ENCODE results near the gene PAPOLB. TPM values are rescaled to one million over a fixed set of nuclear protein-coding genes. Genes with fewer than 3 reads are reported as not detected.

The PAPOLB gene
- total and polyA plus RNA-seq, 2 of the 8 experiments (the other 6 are each of a cell fraction or from before 2014, with no cell fraction given) = 0.02 to 0.15 TPM

GRCh38 chr7:4808026-4808425 lies 53.8 kb downstream of the PAPOLB start:
- Histone ChIP-seq H2BK15ac (ENCODE audit: low read length) (no peak overlapping the region), H4K91ac (replicated peaks; ENCODE audit: insufficient read length, low read length) (no peak overlapping the region), H2BK12ac (ENCODE audit: low read depth, low read length) (no peak overlapping the region), H3K23me2 (ENCODE audit: low read depth, low read length) (no peaks in the 10 kb centered on the region), H3K4ac (replicated peaks; ENCODE audit: insufficient read length, low read depth, low read length) (no peak overlapping the region), H3K56ac (replicated peaks; ENCODE audit: insufficient read length, low read depth, low read length) (no peak overlapping the region), H2AFZ (ENCODE audit: low read length) (no peak overlapping the region), H3K9me3 (ENCODE audit: insufficient read depth in 2 of 2, low read depth in 1 of 2, low read length in 1 of 2) (no peaks in the 10 kb centered on the region), H3K18ac (ENCODE audit: extremely low read depth, low read length) (no peak overlapping the region), H3K4me1 (replicated peaks in 1 of 4; ENCODE audit: control insufficient read depth in 3 of 4, insufficient read depth in 4 of 4, low read length in 3 of 4) (peaks cover 0 to 7% (median 1%) of the 10 kb centered on the region in 4 experiments; a peak in 1 of 7 replicates), H4K8ac (ENCODE audit: extremely low read depth, insufficient read depth, low read length) (no peak overlapping the region), H2BK120ac (replicated peaks; ENCODE audit: low read depth, low read length) (no peak overlapping the region), H2BK20ac (ENCODE audit: low read length) (no peak overlapping the region), H4K20me1 (replicated peaks in 1 of 2; ENCODE audit: control insufficient read depth in 1 of 2, insufficient read depth in 2 of 2, low read length in 2 of 2) (no peaks in the 10 kb centered on the region), H3K4me2 (ENCODE audit: insufficient read depth in 1 of 2, low read depth in 2 of 2, low read length in 2 of 2) (no peak overlapping the region), H3K14ac (ENCODE audit: insufficient read length) (no peak overlapping the region), H3K27ac (ENCODE audit: low read depth, low read length) (no peak overlapping the region), H3K4me3 (ENCODE audit: extremely low read depth in 1 of 4, insufficient read depth in 2 of 4, low read depth in 3 of 4, low read length in 4 of 4) (no peak overlapping the region), H2BK5ac (ENCODE audit: low read depth, low read length) (no peak overlapping the region), H3K79me1 (ENCODE audit: low read depth, low read length) (no peaks in the 10 kb centered on the region), H3K27me3 (replicated peaks in 1 of 4; ENCODE audit: control insufficient read depth in 3 of 4, extremely low read depth in 1 of 4, insufficient read depth in 3 of 4, low read length in 3 of 4) (no peaks in the 10 kb centered on the region), H2AK5ac (ENCODE audit: low read depth, low read length) (no peak overlapping the region), H3K36me3 (ENCODE audit: control insufficient read depth in 2 of 4, insufficient read depth in 4 of 4, low read length in 3 of 4) (no peaks in the 10 kb centered on the region), H3K79me2 (ENCODE audit: control insufficient read depth in 1 of 2, insufficient read depth in 2 of 2, low read length in 2 of 2) (no peaks in the 10 kb centered on the region), H4K5ac (ENCODE audit: insufficient read length, low read depth, low read length) (no peak overlapping the region), H3K9ac (replicated peaks in 1 of 4; ENCODE audit: extremely low read depth in 1 of 4, low read depth in 3 of 4, low read length in 3 of 4) (no peak overlapping the region), H3K23ac (ENCODE audit: insufficient read length) (no peak overlapping the region)
- no peak for DNase-seq (ENCODE audit: low read depth in 1 of 2, low spot score in 2 of 2)
- no peak for FAIRE-seq
- 54% methylated on average over 5 of the region's 5 CpGs; no CpG with 5 or more reads in 1 of the 2 experiments for WGBS, 2 experiments (ENCODE audit: extremely low coverage in 1 of 2, insufficient coverage in 1 of 2, insufficient read length in 1 of 2, insufficient replicate concordance in 2 of 2, low coverage in 1 of 2, low lambda C conversion rate in 2 of 2, missing lambda C conversion rate in 1 of 2)
- CTCF ChIA-PET (ENCODE audit: partially characterized antibody) = interaction anchor here (1.1 to 2.2 kb wide), 2 partner anchors 10 to 16 kb away, joined by 7 read pairs; no protein-coding TSS in a partner anchor
- POLR2A ChIA-PET (ENCODE audit: partially characterized antibody) = interaction anchor here (0.6 kb wide), 1 partner anchor 278 kb away, joined by 4 read pairs; no protein-coding TSS in a partner anchor
- TF ChIP-seq SP4 (IDR thresholded peaks at IDR 0.05; ENCODE audit: low read length) = no peak
- TF ChIP-seq TCF12 (IDR thresholded peaks at IDR 0.05; ENCODE audit: low read depth, low read length) = no peak
- TF ChIP-seq EGR1 (IDR thresholded peaks at IDR 0.05; ENCODE audit: borderline replicate concordance, low read depth, low read length) = no peak
- no peak for TF ChIP-seq SRF (IDR thresholded peaks at IDR 0.05; ENCODE audit: low read depth, low read length)

All from H1 (cell line).